HCT116 (cell line): ENCODE results near the gene HEATR5A. TPM values are rescaled to one million over a fixed set of nuclear protein-coding genes. Genes with fewer than 3 reads are reported as not detected.

Experiments used
- ATAC-seq: fragments of 200-7000 bp; cut with Tn5 transposase; 2 replicates; pipeline ENCODE4 v1.9.1; 2020; ENCODE audit warnings: mild to moderate bottlenecking, moderate library complexity
- BruUV-seq: library from RNA; stranded (reverse); fragments of 400-500 nt; replicated peaks from 2 replicates; lab custom pipeline; 2021; lab: Mats Ljungman, UMichigan
- CTCF ChIA-PET: fragments of 300-600 bp; sonication (Branson Sonifier 250); formaldehyde crosslinking; loops from one replicate; lab custom pipeline; 2021; ENCODE audit warnings: antibody characterized with exemption; lab: Charles Lee
- POLR2A ChIA-PET: fragments of 300-600, 350-600 bp; sonication (Branson Sonifier 250); formaldehyde crosslinking; loops from one replicate; lab custom pipeline; 2021; ENCODE audit warnings: antibody characterized with exemption; lab: Charles Lee
- RAD21 ChIA-PET, 2 experiments: fragments of 300-600 bp; sonication (Branson Sonifier 250); formaldehyde crosslinking; loops; one replicate each; lab custom pipeline; 2023; ENCODE audit warnings: low total read pairs in 2 of 2; ENCODE audit not compliant: uncharacterized antibody in 2 of 2, unreplicated experiment in 2 of 2, low non-redundant PET in 1 of 2; lab: Charles Lee
- DNase-seq: peaks from one replicate; pipeline ENCODE4 v3.0.0-alpha.2; 2010; ENCODE audit warnings: low read depth, low spot score
- H2AFZ ChIP-seq: fragments of 200-600 bp; shearing (Covaris generic), sonication (generic); 2 replicates; pipeline ENCODE4 v1.6.1; 2017; ENCODE audit warnings: low read depth, mixed run types, mixed read lengths, antibody characterized with exemption, low read length; ENCODE audit not compliant: poor library complexity, severe bottlenecking
- H3K27ac ChIP-seq: 2 replicates; pipeline ENCODE4 v1.5.1; 2012; ENCODE audit warnings: low read depth, low read length
- H3K27me3 ChIP-seq: fragments of 200-600 bp; sonication (generic); 2 replicates; pipeline ENCODE4 v1.6.1; 2016; ENCODE audit warnings: mixed run types, low read length, mixed read lengths; ENCODE audit not compliant: insufficient read depth
- H3K36me3 ChIP-seq, 2 experiments: fragments of 200-500 bp in 1 of 2; fragments of 200-600 bp in 1 of 2; sonication (Bioruptor generic) in 1 of 2; sonication (generic) in 1 of 2; 2 replicates each; pipeline versions ENCODE4 v1.5.1 to v1.6.1; 2014 to 2016; ENCODE audit warnings: low read length in 2 of 2, inconsistent platforms in 1 of 2, mixed read lengths in 1 of 2, mixed run types in 1 of 2; ENCODE audit not compliant: insufficient read depth in 2 of 2, control insufficient read depth in 1 of 2
- H3K4me1 ChIP-seq, 2 experiments: fragments of 200-600 bp in 1 of 2; sonication (generic) in 1 of 2; 2 replicates each; pipeline versions ENCODE4 v1.5.1 to v1.6.1; 2012 to 2017; ENCODE audit warnings: low read length in 2 of 2, inconsistent platforms in 1 of 2, mild to moderate bottlenecking in 1 of 2, mixed read lengths in 1 of 2, mixed run types in 1 of 2, moderate library complexity in 1 of 2; ENCODE audit not compliant: insufficient read depth in 2 of 2, control insufficient read depth in 1 of 2
- H3K4me2 ChIP-seq: fragments of 200-600 bp; sonication (generic); 2 replicates; pipeline ENCODE4 v1.6.1; 2017; ENCODE audit warnings: mixed run types, low read length, mixed read lengths
- H3K4me3 ChIP-seq, 2 experiments: fragments of 200-600 bp in 1 of 2; sonication (generic) in 1 of 2; replicated peaks in 1 of 2; 2 replicates each; pipeline ENCODE4 v1.5.1; 2011 to 2016; ENCODE audit warnings: low read length in 2 of 2, control low read depth in 1 of 2, low read depth in 1 of 2, mild to moderate bottlenecking in 1 of 2, mixed read lengths in 1 of 2, mixed run types in 1 of 2
- H3K79me2 ChIP-seq: fragments of 200-600 bp; sonication (generic); 2 replicates; pipeline ENCODE4 v1.6.1; 2017; ENCODE audit warnings: mild to moderate bottlenecking, mixed run types, low read length, moderate library complexity, mixed read lengths; ENCODE audit not compliant: insufficient read depth
- H3K9ac ChIP-seq: fragments of 200-600 bp; sonication (generic); 2 replicates; pipeline ENCODE4 v1.6.1; 2016; ENCODE audit warnings: low read length, mixed read lengths
- H3K9me2 ChIP-seq: fragments of 200-600 bp; sonication (generic), shearing (Covaris generic); 2 replicates; pipeline ENCODE4 v1.6.1; 2017; ENCODE audit warnings: mixed run types, mild to moderate bottlenecking, moderate library complexity; ENCODE audit not compliant: insufficient read depth
- H3K9me3 ChIP-seq, 2 experiments: fragments of 200-500 bp in 1 of 2; fragments of 200-600 bp in 1 of 2; sonication (Bioruptor generic) in 1 of 2; sonication (generic) in 1 of 2; 2 replicates each; pipeline ENCODE4 v1.6.1; 2014 to 2017; ENCODE audit warnings: low read length in 2 of 2, mixed read lengths in 2 of 2, inconsistent platforms in 1 of 2, low read depth in 1 of 2, mild to moderate bottlenecking in 1 of 2, mixed run types in 1 of 2, moderate library complexity in 1 of 2; ENCODE audit not compliant: control insufficient read depth in 1 of 2, insufficient read depth in 1 of 2
- H4K20me1 ChIP-seq: fragments of 200-600 bp; sonication (generic), shearing (Covaris generic); 2 replicates; pipeline ENCODE4 v1.6.1; 2017; ENCODE audit warnings: mixed run types, mild to moderate bottlenecking, moderate library complexity; ENCODE audit not compliant: insufficient read depth
- ATF3 ChIP-seq: IDR thresholded peaks from 2 replicates; pipeline ENCODE4 v1.6.1; 2012
- CBX3 ChIP-seq: IDR thresholded peaks from 2 replicates; pipeline ENCODE4 v1.6.1; 2012; ENCODE audit warnings: low read depth
- CEBPB ChIP-seq: IDR thresholded peaks from 2 replicates; pipeline ENCODE4 v1.6.1; 2012; ENCODE audit warnings: low read depth
- CTCF ChIP-seq, 3 experiments: fragments of 200-600 bp in 1 of 3; sonication (generic) in 1 of 3; IDR thresholded peaks in 2 of 3; conservative IDR thresholded peaks in 1 of 3; 2 replicates each; pipeline ENCODE4 v1.5.1; 2012 to 2017; ENCODE audit warnings: low read depth in 2 of 3, low read length in 2 of 3, antibody characterized with exemption in 1 of 3, borderline replicate concordance in 1 of 3, control low read depth in 1 of 3, mild to moderate bottlenecking in 1 of 3, mixed read lengths in 1 of 3, mixed run types in 1 of 3, moderate library complexity in 1 of 3; ENCODE audit not compliant: insufficient read depth in 1 of 3
- EGR1 ChIP-seq: IDR thresholded peaks from 2 replicates; pipeline ENCODE4 v1.6.1; 2012; ENCODE audit warnings: low read depth
- ELF1 ChIP-seq: IDR thresholded peaks from 2 replicates; pipeline ENCODE4 v1.6.1; 2012; ENCODE audit warnings: low read depth, borderline replicate concordance
- EZH2 ChIP-seq: fragments of 200-600 bp; sonication (generic); IDR thresholded peaks from 2 replicates; pipeline ENCODE4 v1.6.1; 2017; ENCODE audit warnings: antibody characterized with exemption, mixed run types
- EZH2phosphoT487 ChIP-seq: fragments of 200-600 bp; IDR thresholded peaks from 2 replicates; pipeline ENCODE4 v1.6.1; 2018; ENCODE audit warnings: antibody characterized with exemption, borderline replicate concordance
- FOSL1 ChIP-seq: IDR thresholded peaks from 2 replicates; pipeline ENCODE4 v1.6.1; 2012; ENCODE audit warnings: low read depth
- JUND ChIP-seq: IDR thresholded peaks from 2 replicates; pipeline ENCODE4 v1.6.1; 2012
- POLR2A ChIP-seq: IDR thresholded peaks from 2 replicates; pipeline ENCODE4 v1.7.0; 2011; ENCODE audit warnings: borderline replicate concordance; ENCODE audit not compliant: insufficient read depth, insufficient read length; ENCODE audit errors: extremely low read depth
- RAD21 ChIP-seq: IDR thresholded peaks from 2 replicates; pipeline ENCODE4 v1.6.1; 2012; ENCODE audit warnings: low read depth, mild to moderate bottlenecking
- REST ChIP-seq: IDR thresholded peaks from 2 replicates; pipeline ENCODE4 v1.6.1; 2012; ENCODE audit warnings: low read depth
- TCF7L2 ChIP-seq: IDR thresholded peaks from 2 replicates; pipeline ENCODE4 v1.7.0; 2011; ENCODE audit warnings: borderline replicate concordance, inconsistent platforms; ENCODE audit not compliant: insufficient read depth, insufficient read length; ENCODE audit errors: extremely low read depth
- YY1 ChIP-seq: IDR thresholded peaks from 2 replicates; pipeline ENCODE4 v1.6.1; 2011; ENCODE audit warnings: low read length, low read depth, moderate library complexity, mild to moderate bottlenecking; ENCODE audit not compliant: insufficient replicate concordance; ENCODE audit errors: extremely low read depth
- ZNF274 ChIP-seq: fragments of 200-500 bp; sonication (Bioruptor generic); IDR thresholded peaks from 2 replicates; pipeline ENCODE4 v1.6.1; 2014; ENCODE audit warnings: mild to moderate bottlenecking, low read depth, low read length, inconsistent platforms
- intact Hi-C: fragments of 100-400 bp; cut with micrococcal nuclease; formaldehyde crosslinking; loops from 2 replicates; pipeline ENCODE4 v1.10.0; 2022
- total RNA-seq: library from RNA; stranded (reverse); gene quantifications from one replicate; pipeline ENCODE4 v1.2.1, GENCODE V29; 2021; ENCODE audit not compliant: unreplicated experiment

The HEATR5A gene
- total RNA-seq, 1 experiment from 2014 or later, result 20.9 TPM

- TF ChIP-seq CTCF (IDR thresholded peaks at IDR 0.05 in 2 of 3, conservative IDR thresholded peaks at IDR 0.05 in 1 of 3; ENCODE audit: borderline replicate concordance in 1 of 3, insufficient read depth in 1 of 3, low read depth in 2 of 3, low read length in 2 of 3), result no peak
- TF ChIP-seq CBX3, result no peak
- TF ChIP-seq POLR2A, result no peak
These were observed 74.3 kb downstream of the HEATR5A start (continued) for GRCh38 chr14:31346097-31346496.

GRCh38 chr14:31341280-31341679, 79.1 kb downstream of the HEATR5A start:
- no peak overlapping the region for H2AFZ ChIP-seq
- no peaks in the 10 kb centered on the region for H3K9me2 ChIP-seq
- intact Hi-C loops, result no loop called here
- no peak overlapping the region for H3K4me2 ChIP-seq
- RAD21 ChIA-PET, result no interaction called here
- no peaks in the 10 kb centered on the region for H3K9me3 ChIP-seq
- no TSS peak for BruUV-seq
- POLR2A ChIA-PET, result no interaction called here
- no peaks in the 10 kb centered on the region for H3K4me1 ChIP-seq
- no peaks in the 10 kb centered on the region for H3K27me3 ChIP-seq
- DNase-seq (no peak), ATAC-seq (no peak)
- CTCF ChIA-PET, result no interaction called here
- no peak overlapping the region for H3K27ac ChIP-seq
- H3K4me3 ChIP-seq, result no peak overlapping the region
- H3K79me2 ChIP-seq, result no peaks in the 10 kb centered on the region
- H3K9ac ChIP-seq, result no peak overlapping the region
- H3K36me3 ChIP-seq, result no peaks in the 10 kb centered on the region
- no peaks in the 10 kb centered on the region for H4K20me1 ChIP-seq
- TF ChIP-seq EZH2 (no peak), CTCF (IDR thresholded peaks at IDR 0.05 in 2 of 3, conservative IDR thresholded peaks at IDR 0.05 in 1 of 3; ENCODE audit: borderline replicate concordance in 1 of 3, insufficient read depth in 1 of 3, low read depth in 2 of 3, low read length in 2 of 3) (no peak), EGR1 (no peak), FOSL1 (no peak), TCF7L2 (no peak), ZNF274 (no peak), CBX3 (no peak), EZH2phosphoT487 (no peak), ELF1 (no peak), ATF3 (no peak), YY1 (no peak), CEBPB (no peak), RAD21 (no peak), REST (no peak), JUND (no peak)
